ENCODE measurements around the gene NSMF. TPM values are rescaled to one million over a fixed set of nuclear protein-coding genes. Genes with fewer than 3 reads are reported as not detected.

The NSMF gene
- total RNA-seq, 1 donor = 29.6 TPM

DNA sequence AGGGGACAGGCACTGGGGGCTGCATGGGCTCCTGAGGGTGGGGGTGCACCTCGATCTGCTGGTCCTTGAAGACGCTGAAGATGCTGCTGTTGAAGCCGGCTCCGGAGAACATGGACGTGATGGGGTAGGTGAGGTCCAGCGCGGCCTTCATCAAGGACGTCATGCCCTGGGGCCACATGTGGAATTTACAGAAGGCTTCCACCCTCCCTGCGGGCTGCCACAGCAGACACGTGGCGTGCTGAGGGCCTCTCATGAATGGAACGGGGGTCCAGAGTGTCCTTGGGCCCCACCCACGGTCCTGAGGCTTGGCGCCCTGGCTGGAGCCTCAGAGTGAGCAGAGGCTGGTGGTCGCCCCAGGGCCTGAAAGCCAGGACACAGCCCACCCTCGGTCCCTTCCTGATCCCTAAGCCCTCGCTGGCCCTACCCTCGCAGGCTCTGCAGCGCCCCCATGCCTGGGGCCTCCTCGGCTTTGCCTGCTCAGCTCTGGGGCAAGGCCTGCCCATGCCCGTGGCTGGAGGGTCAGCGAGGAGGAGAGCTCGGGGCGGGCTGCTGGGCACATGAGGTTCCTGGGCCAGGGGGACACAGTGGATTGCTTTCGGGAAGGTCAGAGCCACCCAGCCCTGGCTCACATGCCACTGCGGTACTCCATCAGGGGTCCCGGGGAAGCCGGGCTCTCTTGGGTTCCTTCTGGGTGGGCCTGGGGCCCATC is 5.3 kb upstream of the NSMF start:
- DNase-seq (ENCODE audit: low read depth) = no peak
- no peak overlapping the region for H3K4me3 ChIP-seq (ENCODE audit: low read depth, low read length)
- TF ChIP-seq, protein P1, sequence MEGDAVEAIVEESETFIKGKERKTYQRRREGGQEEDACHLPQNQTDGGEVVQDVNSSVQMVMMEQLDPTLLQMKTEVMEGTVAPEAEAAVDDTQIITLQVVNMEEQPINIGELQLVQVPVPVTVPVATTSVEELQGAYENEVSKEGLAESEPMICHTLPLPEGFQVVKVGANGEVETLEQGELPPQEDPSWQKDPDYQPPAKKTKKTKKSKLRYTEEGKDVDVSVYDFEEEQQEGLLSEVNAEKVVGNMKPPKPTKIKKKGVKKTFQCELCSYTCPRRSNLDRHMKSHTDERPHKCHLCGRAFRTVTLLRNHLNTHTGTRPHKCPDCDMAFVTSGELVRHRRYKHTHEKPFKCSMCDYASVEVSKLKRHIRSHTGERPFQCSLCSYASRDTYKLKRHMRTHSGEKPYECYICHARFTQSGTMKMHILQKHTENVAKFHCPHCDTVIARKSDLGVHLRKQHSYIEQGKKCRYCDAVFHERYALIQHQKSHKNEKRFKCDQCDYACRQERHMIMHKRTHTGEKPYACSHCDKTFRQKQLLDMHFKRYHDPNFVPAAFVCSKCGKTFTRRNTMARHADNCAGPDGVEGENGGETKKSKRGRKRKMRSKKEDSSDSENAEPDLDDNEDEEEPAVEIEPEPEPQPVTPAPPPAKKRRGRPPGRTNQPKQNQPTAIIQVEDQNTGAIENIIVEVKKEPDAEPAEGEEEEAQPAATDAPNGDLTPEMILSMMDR (IDR thresholded peaks at IDR 0.05; ENCODE audit: insufficient read depth, low read length) = no peak

DNA sequence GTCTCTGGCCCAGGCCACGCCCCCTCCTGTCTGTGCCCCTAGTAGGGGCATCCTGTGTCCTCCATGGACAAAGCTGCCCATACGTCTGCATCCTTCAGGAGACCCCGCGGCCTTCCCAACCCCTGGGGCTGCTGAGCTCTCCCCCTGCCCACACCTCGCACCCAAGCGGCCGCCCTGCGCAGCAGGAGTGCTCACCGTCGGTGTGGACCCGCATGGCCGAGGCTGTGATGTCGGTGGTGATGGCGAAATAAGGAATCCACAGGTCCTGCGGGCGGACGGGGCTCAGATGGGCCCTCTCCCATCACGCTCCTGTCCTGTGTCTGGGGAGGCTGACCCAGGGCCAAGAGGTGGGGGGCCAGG is 4.8 kb upstream of the NSMF start:
- no peak for DNase-seq (ENCODE audit: low read depth)
- no peak overlapping the region for H3K4me3 ChIP-seq (ENCODE audit: low read depth, low read length)
- TF ChIP-seq, protein P1 (IDR thresholded peaks at IDR 0.05; ENCODE audit: insufficient read depth, low read length) = no peak

DNA sequence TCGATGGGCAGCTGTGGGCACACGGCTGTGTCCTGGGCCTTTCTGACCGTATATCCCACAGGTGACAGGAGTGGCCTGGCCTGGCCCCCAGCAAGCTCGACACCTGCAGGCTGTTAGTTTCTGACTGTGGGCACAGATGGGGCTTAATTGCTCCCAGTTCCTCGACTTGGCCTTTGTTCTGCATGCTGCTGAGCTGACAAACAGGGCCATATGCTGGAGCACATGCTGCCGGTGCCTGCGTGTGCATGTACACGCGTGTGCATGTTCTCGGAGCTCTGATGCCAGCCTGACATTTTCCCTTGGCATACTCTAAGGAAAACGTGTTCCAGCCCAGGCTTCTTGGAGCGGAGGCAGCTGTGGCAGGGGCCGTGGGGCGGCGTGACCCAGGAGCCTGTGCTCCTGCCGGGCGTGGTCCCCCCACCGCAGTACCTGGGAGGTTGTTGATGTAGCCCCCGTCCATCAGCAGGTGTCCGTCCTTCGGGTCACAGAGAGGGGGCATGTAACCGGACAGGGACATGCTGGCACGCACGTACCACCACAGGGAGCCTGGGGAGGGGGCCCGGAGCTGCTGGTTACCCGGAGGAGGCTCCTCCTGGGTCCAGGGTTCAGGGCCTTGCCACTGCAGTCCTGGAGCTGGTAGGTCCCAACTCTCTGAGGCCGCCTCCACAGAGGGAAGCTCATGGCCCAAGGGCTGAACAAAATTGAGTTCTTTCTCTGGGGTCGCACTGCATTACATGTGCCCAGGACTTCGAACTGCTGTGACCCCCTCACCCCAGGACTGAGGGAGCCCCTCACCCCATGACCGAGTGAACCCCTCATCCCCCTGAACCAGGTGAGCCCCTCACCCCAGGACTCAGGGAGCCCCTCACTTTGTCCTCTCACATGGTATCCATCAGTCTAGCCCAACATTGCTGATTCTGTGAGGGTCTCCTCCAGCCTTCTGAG is 4.1 kb upstream of the NSMF start:
- TF ChIP-seq, protein P1 (IDR thresholded peaks at IDR 0.05; ENCODE audit: insufficient read depth, low read length) = no peak
- DNase-seq (ENCODE audit: low read depth) = no peak
- H3K4me3 ChIP-seq (ENCODE audit: low read depth, low read length) = no peak overlapping the region

DNA sequence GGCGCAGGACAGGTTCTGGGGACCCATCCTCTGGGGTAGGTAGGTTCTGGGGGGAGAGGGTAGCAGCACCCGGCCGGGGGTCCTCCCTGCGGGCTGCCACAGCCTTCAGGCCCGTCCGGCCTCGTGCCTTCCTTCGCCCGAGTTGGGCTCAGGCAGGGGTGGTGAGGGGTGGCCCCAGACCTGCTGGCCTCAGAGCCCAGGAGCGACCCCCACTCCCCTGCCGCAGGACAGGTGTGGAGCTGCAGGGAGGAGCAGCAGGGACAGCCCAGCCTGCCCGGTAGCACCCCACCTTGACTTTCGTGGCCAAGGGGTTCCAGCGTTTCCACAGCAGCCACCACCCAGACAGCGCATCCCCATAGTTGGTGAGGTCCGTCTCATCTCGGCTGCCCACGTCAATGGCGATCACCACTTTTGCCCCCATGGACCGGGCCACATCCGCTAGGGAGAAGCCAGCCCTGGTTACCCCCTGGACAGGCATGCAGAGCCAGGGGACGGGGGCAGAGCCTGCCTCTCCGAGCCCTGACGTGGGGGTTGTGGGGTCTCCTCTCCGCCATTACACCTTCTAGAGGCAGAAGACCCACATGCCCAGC is 3.4 kb upstream of the NSMF start:
- TF ChIP-seq, protein P1 (IDR thresholded peaks at IDR 0.05; ENCODE audit: insufficient read depth, low read length) = no peak
- no peak for DNase-seq (ENCODE audit: low read depth)
- no peak overlapping the region for H3K4me3 ChIP-seq (ENCODE audit: low read depth, low read length)

DNA sequence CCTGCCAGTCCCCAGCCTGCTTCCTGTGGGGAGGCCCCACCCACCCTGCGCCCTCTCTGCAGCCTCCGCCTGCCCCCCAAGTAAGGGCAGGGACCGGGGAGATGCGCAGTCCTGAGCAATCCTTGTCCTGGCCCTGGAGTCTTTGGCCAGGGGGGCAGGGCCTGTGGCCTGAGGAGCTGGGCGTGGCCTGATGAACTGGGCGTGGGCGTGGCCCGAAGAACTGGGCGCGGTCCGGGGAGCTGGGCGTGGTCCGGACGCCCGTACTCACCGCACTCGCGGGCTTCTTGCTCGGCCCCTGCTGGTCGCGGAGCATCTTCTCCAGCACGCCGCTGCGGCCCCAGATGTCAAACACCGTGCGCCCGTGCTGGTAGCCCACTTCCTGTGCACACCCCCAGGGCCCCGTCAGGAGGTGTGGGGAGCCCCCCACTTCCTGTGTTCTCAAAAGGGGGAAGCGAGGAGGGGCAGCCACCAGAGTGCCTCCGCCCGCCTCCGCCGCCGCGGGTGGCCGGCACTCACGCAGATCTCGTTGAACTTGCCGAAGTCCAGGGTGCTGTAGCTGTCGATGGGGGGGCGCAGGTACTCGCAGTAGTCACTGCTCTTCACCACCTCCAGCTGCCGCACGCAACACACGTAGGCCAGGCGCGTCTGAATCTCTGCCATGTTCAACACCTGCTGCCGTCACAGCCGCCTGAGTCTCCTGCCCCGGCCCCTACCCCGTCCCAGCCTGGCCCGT is 2.7 kb upstream of the NSMF start:
- DNase-seq (ENCODE audit: low read depth) = no peak
- H3K4me3 ChIP-seq (ENCODE audit: low read depth, low read length) = no peak overlapping the region
- TF ChIP-seq, protein P1 (IDR thresholded peaks at IDR 0.05; ENCODE audit: insufficient read depth, low read length) = no peak

DNA sequence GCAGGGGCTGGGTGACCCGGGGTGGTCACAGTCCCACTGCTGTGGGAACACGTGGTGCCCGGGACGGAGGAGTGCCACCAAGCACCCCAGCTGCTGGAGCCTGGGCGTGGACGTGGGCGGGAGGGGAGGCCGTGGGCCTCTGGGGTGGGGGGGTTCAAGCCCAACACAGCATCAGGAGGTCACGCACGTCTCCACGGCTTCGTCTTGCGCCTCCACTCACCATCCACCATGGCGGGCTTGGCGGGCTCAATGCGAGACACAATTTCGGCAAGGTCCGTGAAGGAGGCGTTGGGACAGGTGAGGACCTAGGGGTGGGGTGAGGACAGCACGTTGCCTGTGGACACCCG is 2.2 kb upstream of the NSMF start:
- H3K4me3 ChIP-seq (ENCODE audit: low read depth, low read length) = no peak overlapping the region
- no peak for DNase-seq (ENCODE audit: low read depth)
- TF ChIP-seq, protein P1 (IDR thresholded peaks at IDR 0.05; ENCODE audit: insufficient read depth, low read length) = no peak
